ENCODE measurements around the gene AQP7. TPM values are rescaled to one million over a fixed set of nuclear protein-coding genes. Genes with fewer than 3 reads are reported as not detected.

Gene AQP7
- total RNA-seq, 4 donors from 2014 or later, result 136 to 498 (median 197) TPM

DNA sequence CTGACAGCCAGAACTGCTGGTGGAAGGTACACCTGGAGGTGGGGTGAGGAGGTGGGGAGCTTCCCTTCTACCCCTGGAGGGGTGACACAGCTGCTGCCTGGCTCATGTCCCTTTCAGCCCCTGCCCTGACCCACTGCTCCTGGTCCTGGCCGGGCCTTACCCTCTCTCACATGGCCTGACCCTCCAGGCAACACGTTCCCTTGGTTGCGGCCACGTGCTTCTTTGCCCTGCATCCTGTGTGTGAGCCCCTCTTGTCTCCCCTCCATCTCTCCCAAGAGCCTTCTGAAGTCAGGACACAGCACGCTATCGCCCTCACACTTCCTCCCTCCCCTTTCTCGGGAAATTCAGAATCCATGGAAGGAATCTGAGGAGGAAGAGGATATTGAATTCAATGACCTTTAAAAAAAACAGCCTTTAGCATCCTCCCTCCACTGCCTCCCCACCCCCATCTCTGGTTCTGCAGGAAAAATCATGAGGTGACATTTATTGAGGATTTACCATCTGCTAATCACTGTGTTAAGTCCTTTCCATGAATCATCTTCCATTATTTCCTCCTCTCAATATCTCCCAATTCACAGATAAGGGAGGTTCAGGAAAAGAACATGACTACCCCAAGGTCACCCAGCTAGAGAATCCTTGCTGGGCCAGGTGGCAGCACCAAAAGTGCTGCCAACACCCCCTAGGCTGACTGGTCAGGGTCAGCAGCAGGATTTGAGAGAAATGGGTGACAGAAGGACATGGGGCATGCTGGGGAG is 36.7 kb upstream of the AQP7 start:
- TF ChIP-seq, protein P1, sequence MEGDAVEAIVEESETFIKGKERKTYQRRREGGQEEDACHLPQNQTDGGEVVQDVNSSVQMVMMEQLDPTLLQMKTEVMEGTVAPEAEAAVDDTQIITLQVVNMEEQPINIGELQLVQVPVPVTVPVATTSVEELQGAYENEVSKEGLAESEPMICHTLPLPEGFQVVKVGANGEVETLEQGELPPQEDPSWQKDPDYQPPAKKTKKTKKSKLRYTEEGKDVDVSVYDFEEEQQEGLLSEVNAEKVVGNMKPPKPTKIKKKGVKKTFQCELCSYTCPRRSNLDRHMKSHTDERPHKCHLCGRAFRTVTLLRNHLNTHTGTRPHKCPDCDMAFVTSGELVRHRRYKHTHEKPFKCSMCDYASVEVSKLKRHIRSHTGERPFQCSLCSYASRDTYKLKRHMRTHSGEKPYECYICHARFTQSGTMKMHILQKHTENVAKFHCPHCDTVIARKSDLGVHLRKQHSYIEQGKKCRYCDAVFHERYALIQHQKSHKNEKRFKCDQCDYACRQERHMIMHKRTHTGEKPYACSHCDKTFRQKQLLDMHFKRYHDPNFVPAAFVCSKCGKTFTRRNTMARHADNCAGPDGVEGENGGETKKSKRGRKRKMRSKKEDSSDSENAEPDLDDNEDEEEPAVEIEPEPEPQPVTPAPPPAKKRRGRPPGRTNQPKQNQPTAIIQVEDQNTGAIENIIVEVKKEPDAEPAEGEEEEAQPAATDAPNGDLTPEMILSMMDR (IDR thresholded peaks at IDR 0.05; ENCODE audit: low read depth), result no peak

DNA sequence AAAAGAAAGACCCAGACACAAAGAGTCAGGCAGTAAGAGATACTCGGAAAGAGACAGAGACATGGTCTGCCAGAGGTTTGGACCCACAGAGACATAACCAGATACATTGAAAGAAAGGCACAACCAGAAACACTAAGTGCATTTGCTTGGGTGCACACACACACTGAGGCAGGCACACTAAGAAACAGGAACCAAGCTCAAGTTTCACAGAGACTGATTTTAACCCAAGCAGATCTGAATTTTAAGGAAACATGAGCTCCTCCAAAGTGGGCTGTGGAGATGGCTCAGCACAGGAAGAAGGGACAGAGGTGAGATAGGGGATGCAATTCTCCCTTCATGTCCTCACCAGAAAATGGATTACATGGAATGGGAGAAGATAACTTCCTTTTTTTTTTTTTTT is 35.5 kb upstream of the AQP7 start:
- TF ChIP-seq, protein P1 (IDR thresholded peaks at IDR 0.05; ENCODE audit: low read depth), result no peak

DNA sequence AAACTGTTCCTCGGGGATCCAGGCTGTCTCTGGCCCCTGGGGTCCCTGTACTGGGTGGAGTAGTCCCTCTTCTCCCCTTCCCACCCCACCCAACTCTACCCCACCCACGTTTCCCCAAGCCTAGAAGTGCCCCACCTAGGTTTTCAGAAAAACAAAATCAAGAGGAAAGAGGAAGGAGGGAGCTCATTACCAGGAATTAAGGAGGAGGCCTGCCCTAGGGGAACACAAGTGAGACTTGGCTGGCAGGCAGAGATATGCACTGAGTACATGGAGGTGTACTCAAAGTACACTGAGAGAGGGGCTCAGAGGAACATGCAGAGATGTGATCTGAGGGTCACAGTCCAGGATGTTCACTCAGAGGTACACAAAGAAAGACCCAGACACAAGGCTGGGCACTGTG is 34.8 kb upstream of the AQP7 start:
- TF ChIP-seq, protein P1 (IDR thresholded peaks at IDR 0.05; ENCODE audit: low read depth), result no peak

DNA sequence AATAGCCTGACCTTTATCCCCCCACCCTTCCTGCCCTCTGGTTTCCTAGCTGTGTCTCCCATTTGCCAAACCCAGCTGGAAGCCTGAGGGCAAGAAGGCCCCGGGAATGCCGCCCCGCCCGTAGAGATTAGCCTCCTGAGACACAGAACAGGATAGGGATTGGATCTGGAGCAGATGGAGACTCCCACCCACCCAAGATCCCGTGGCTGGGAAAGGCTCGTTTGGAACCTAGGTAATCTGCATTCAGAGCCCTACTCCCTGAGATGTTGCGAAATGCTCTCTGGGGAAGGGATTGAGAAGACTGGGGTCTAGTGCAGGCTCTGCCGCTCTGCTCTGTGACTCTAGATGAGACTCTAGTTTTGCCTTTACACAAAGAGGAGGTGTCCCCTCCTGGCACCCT is 34.1 kb upstream of the AQP7 start:
- TF ChIP-seq, protein P1 (IDR thresholded peaks at IDR 0.05; ENCODE audit: low read depth), result no peak

DNA sequence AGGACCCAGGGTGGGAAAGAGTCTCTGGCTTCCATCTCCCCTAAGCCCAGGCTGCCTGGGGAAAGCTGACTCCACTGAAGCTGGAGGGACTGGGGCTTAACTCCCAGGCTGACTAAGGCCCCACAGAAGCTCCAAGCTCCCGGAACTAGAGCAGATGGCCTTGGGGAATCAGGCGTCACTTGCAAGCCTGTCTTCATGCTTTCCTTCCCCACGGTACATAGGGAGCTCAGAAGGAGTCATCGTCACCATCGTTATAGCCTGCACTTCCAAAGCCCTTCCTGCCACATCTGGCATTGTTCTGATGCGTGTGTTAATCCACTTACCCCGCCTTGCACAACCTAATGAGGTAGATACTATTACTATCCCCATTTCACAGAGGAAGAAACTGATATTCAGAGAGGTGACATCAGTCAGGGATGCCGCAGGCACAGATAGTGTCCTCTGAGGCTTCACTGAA is 33.5 kb upstream of the AQP7 start:
- TF ChIP-seq, protein P1 (IDR thresholded peaks at IDR 0.05; ENCODE audit: low read depth), result no peak

DNA sequence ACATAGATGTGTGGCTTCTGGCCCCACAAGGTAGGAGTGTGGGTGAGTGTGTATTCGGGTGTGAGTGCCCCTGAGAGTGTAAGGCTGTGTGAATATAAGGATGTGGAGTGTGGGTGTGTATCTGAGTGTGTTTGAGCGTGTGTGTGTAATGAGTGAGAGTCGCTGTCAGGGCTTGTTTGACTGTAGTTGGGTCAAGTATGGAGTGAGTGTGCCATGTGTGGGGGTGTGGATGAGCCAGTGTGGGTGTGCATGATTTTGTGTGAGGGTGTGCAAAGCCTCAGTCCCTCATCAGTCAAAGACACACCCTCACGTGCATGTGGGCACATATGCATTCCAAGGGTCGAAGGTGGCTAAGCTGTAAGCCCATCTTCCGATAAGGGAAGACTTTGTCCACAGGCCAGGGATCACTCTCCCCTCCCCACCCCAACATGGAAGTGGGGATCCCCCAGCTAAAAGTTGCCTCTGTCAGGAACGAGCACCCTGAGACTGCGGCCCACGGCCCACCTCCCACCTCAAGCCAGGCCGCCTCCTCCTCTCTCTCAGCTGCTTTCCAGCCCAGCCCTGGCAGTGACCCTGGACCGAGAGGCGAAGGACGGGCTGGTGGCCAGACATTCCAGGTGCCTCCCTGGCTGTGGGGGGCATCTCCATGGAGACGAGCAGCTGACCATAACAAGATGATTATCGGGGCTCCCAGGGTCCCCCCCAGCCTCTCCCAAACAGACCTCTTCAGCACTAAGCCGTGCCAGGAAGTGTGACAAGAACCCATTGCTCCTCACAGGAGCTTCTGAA is 32.1 kb upstream of the AQP7 start:
- TF ChIP-seq, protein P1 (IDR thresholded peaks at IDR 0.05; ENCODE audit: low read depth), result no peak

DNA sequence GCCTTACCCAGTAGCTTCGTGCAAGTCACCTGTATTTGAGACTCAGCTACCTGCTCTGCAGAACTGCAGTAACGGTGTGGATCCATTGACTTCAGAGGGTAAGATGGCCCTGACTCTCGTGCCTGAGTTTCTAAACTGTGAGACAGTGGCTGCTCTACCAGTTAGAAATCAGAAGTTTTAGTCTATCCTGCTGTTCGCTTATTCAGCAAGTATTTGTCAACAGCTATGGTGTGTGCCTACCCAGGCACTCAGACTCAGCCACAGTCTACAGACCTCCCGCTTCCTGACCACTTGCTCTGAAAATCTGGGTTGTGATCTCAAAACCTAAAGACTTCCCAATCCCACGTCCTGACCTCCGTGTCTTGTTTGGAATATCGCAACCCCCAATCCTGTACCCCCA is 31.5 kb upstream of the AQP7 start:
- TF ChIP-seq, protein P1 (IDR thresholded peaks at IDR 0.05; ENCODE audit: low read depth), result no peak
